HG02759 (cell line): Measurements from ENCODE around the gene PELI3.
"Not testable (repeated sequence)": the region's sequence is repeated elsewhere in the genome, so short reads cannot be mapped to it uniquely, and the experiment has no call there.

ENCODE experiments used
- ATAC-seq: cut with Tn5 transposase; IDR thresholded peaks from one replicate; pipeline ENCODE4 v1.9.1; 2021; ENCODE audit warnings: mild to moderate bottlenecking, moderate library complexity; ENCODE audit not compliant: unreplicated experiment

PELI3 gene, protein sequence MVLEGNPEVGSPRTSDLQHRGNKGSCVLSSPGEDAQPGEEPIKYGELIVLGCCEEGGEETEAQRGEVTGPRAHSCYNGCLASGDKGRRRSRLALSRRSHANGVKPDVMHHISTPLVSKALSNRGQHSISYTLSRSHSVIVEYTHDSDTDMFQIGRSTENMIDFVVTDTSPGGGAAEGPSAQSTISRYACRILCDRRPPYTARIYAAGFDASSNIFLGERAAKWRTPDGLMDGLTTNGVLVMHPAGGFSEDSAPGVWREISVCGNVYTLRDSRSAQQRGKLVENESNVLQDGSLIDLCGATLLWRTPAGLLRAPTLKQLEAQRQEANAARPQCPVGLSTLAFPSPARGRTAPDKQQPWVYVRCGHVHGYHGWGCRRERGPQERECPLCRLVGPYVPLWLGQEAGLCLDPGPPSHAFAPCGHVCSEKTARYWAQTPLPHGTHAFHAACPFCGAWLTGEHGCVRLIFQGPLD

GRCh38 chr11:66466225-66467033, at the start of gene PELI3:
Gene PELI3, plus strand, starts transcription at chr11:66466905. Its CDS starts 1,224 bp downstream, at chr11:66468129.
- peak; percentile 87 for ATAC-seq

DNA sequence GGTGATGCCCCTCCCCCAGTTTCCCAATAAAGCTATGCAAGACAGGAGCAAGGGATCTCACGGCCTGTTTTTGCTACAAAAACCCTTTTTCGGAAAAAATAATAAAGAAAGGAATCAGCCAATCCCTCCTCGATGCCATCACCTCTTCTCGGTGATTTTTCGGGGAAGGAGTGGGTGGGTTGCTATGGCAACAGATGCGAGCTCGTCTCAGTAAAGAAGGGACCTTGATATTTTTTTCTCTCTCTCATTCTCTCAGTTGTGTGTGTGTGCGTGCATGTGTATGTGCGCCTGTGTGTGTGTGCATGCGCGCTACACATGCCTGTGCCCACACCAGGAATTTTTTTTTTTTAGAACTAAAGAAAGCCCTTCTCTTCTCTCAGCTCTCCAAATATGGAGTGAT, 49.7 kb upstream of the PELI3 start:
- ATAC-seq: no peak

DNA sequence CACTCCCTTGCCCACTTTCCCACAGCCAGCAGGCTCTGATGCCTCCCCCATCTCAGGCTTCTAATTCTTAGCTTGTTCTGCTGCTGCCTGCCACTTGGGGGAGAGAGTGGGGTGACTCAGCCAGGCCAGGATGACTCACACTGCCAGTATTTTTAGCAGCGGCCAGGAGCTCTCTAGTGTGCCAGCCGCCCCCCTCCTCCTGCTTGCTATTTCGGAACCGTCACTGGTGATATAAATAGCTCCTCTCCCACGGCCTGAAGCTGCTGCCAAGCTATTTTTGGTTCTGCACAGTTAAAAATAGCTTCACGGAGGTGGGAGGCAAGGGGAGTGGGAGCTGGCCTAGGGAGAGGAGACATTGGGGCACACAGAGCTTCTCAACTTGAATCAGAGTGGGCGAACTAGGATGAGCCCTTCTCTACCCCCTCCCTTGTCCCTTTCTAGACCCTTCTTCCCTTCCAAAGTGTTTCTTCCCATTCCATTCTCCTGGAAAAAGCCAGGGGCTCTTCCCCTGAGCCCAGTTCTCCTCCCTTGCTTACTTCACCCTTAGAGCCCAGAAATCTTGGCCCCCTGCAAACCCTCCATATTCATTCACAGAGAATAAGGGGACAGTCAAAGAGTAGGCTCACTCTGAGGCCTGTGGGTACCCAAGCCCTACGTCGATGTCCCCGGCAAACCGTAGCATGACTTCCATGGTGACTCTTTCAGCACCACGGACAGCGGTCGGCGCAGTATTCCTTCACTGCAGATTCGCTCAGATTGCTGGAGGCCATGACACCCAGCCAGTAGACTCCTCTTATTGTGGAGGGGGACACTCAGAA, 48.3 kb upstream of the PELI3 start:
- no peak for ATAC-seq

DNA sequence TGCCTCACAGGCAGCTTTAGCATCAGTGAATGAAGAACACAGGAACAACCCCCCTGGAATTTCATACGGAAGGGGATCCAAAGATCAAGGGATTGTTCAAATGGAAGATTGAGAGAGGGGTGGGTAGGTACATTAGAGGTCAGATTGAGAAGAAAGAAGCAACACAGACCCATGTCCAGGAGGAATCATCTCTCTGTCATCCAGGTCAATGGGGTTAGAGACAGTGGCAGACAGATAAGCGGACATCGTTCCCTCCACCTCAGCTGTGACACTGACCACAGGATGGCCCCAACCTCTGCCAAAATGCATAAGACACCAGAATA, 47.8 kb upstream of the PELI3 start:
- ATAC-seq: no peak

GRCh38 chr11:66419825-66420224, 46.9 kb upstream of the PELI3 start:
- no peak for ATAC-seq

DNA sequence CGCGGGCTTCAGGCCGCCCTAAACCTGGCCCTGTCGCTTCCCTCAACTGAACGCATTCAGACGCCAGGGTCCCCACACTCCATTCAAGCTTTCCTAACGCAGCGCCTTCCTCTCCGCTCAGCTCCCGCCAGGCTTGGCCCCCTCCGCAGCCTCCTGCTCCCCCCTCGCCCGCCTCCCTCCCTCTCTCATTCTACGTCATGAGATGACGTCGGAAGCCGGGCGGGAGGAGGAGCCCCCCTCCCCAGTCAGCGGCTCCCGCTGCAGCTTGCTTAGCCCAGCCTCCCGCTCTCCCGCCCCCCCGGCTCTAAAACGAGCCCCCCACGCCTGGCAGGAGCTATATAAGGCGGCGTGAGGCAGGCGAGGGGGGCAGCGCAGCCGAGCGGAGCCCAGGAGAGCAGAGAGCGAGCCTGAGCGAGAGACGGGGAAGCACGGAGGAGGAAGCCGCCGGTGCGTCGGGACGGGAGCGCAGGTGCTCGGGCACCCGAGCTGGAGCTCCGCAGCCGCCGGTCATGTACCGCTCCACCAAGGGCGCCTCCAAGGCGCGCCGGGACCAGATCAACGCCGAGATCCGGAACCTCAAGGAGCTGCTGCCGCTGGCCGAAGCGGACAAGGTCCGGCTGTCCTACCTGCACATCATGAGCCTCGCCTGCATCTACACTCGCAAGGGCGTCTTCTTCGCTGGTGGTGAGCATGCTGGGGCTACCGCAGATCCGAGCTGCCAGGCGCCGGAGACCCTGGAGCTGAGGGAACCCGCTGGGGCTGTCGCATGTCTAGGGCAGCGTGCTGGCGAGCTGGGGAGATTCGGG, 45.8 kb upstream of the PELI3 start, which contains the start of gene NPAS4:
Gene NPAS4, plus strand, starts transcription at position 365 of the 806 bp plus-strand sequence. Its CDS starts 145 bp downstream, at position 510.
- no peak for ATAC-seq

- ATAC-seq: no peak
Observed at GRCh38 chr11:66421492-66422205, 45.1 kb upstream of the PELI3 start.

GRCh38 chr11:66426314-66426713, 40.4 kb upstream of the PELI3 start:
- no peak for ATAC-seq

- ATAC-seq: no peak
Observed at GRCh38 chr11:66428933-66429332, 37.8 kb upstream of the PELI3 start.

GRCh38 chr11:66429983-66430602, 36.6 kb upstream of the PELI3 start:
- no peak for ATAC-seq

DNA sequence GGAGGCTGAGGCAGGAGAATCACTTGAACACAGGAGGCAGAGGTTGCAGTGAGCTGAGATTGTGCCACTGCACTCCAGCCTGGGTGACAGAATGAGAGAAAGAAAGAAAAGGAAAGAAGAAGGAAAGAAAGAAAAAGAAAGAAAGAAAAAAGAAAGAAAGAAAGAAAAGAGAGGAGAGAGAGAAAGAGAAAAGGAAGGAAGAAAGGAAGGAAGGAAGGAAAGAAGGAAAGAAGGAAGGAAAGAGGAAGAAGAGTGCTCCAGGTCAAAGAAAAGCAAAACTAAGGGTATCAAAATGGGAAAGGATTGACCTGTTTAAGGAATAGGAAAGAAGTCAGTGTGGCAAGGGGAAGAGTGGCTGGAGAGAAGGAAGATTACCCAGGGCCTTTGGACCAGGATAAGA, 35.4 kb upstream of the PELI3 start:
- ATAC-seq: not testable (repeated sequence)

GRCh38 chr11:66431871-66432329, 34.8 kb upstream of the PELI3 start:
- ATAC-seq: not testable (repeated sequence)

- ATAC-seq: no peak
Observed at GRCh38 chr11:66432597-66432996, 34.1 kb upstream of the PELI3 start.

GRCh38 chr11:66437979-66438503, 28.7 kb upstream of the PELI3 start:
- ATAC-seq: no peak

DNA sequence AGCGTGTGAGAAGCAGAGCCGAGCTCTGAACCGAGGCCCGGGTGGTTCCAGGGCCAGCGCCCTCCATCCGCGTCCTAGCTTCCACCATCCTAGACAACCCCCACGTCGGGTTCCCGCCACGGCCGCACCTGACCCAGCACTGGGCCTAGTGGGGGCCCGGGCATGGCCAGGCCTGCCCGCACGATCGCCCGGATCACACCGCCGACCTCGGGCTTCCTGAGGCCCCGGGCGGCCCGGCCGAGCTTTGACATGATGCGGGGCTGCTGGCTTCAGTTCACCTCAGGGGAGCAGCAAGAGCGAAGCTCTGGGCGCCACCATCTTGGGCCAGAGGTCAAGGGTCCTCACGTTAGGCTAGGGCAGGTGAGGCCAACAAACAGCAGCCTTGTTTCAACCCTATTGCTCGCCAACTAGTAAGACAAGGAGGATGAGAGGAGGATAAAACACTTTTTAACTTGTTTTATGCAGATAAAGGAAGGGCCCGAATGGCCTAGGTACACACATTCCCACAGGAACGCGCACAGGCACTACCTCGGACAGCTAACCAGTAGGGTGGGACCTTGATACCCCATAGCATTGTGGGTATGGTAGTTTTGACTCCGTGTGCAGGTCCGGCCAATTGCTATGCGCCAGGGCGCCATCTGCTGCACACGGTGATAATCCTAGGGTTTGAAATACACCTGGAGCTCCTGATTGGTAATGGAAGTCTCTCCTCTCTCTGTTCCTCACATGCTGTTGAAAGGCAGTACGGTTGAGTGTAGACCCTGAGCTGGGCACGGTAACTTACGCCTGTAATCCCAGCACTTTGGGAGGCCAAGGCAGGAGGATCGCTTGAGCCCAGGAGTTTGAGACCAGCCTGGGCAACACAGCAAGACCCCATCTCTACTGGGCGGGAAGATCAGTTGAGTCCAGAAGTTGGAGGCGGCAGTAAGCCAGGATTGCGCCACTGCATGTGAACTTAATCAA, 27.9 kb upstream of the PELI3 start, which contains the start of gene MRPL11:
Gene MRPL11, minus strand, starts transcription at position 345 of the 963 bp plus-strand sequence. Its CDS starts 94 bp downstream, at position 251.
- ATAC-seq: peak; percentile 95

DNA sequence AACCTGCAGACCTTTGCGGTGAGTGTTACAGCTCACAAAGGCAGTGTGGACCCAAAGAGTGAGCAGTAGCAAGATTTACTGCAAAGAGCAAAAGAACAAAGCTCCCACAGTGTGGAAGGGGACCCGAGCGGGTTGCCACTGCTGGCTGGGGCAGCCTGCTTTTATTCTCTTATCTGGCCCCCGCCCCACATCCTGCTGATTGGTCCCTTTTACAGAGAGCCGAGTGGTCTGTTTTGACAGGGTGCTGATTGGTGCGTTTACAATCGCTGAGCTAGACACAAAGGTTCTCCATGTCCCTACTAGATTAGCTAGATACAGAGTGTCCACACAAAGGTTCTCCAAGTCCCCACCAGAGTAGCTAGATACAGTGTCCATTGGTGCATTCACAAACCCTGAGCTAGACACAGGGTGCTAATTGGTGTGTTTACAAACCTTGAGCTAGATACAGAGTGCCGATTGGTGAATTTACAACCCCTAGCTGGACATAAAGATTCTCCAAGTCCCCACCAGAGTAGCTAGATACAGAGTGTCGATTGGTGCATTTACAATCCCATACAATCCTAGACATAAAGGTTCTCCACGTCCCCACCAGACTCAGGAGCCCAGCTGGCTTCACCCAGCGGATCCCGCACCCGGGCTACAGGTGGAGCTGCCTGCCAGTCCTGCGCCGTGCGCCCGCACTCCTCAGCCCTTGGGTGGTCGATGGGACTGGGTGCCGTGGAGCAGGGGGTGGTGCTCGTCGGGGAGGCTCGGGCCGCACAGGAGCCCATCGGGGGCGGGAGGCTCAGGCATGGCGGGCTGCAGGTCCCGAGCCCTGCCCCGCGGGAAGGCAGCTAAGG, 26.4 kb upstream of the PELI3 start:
- not testable (repeated sequence) for ATAC-seq

DNA sequence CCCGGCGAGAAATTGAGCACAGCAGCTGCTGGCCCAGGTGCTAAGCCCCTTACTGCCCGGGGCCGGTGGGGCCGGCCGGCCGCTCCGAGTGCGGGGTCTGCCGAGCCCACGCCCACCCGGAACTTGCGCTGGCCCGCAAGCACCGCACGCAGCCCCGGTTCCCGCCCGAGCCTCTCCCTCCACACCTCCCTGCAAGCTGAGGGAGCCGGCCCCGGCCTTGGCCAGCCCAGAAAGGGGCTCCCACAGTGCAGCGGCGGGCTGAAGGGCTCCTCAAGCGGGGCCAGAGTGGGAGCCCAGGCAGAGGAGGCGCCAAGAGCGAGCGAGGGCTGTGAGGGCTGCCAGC, 25.8 kb upstream of the PELI3 start:
- not testable (repeated sequence) for ATAC-seq
